ENCODE measurements around the gene HMGB4.

HMGB4 gene

GRCh38 chr1:33864460-33865389 lies 846 bp downstream of the HMGB4 start:
- peaks cover 0 to 2% of the 10 kb centered on the region in 2 donors for H3K27me3 ChIP-seq (ENCODE audit: control insufficient read depth in 1 of 2, insufficient read depth in 2 of 2, low read length in 2 of 2)
- H3K4me1 ChIP-seq (ENCODE audit: control insufficient read depth in 1 of 2, insufficient read depth in 2 of 2, low read length in 2 of 2) = no peaks in the 10 kb centered on the region
- H3K4me3 ChIP-seq (ENCODE audit: low read depth in 1 of 2, low read length in 2 of 2) = no peak overlapping the region
- H3K27ac ChIP-seq (ENCODE audit: low read depth, low read length) = no peak overlapping the region
- H3K9me3 ChIP-seq (ENCODE audit: control insufficient read depth in 1 of 2, low read length in 2 of 2) = no peaks in the 10 kb centered on the region
- no peak overlapping the region for H3K9ac ChIP-seq (ENCODE audit: low read depth in 1 of 2, low read length in 2 of 2)
- no peaks in the 10 kb centered on the region for H3K36me3 ChIP-seq (ENCODE audit: control insufficient read depth in 1 of 2, insufficient read depth in 2 of 2, low read length in 2 of 2)

GRCh38 chr1:33866281-33866680 lies 2.4 kb downstream of the HMGB4 start:
- Histone ChIP-seq H3K4me1 (ENCODE audit: control insufficient read depth in 1 of 2, insufficient read depth in 2 of 2, low read length in 2 of 2) (no peaks in the 10 kb centered on the region), H3K27me3 (ENCODE audit: control insufficient read depth in 1 of 2, insufficient read depth in 2 of 2, low read length in 2 of 2) (peaks cover 0 to 2% of the 10 kb centered on the region in 2 donors), H3K9ac (ENCODE audit: low read depth in 1 of 2, low read length in 2 of 2) (no peak overlapping the region), H3K27ac (ENCODE audit: low read depth, low read length) (no peak overlapping the region), H3K9me3 (ENCODE audit: control insufficient read depth in 1 of 2, low read length in 2 of 2) (no peaks in the 10 kb centered on the region), H3K36me3 (ENCODE audit: control insufficient read depth in 1 of 2, insufficient read depth in 2 of 2, low read length in 2 of 2) (no peaks in the 10 kb centered on the region), H3K4me3 (ENCODE audit: low read depth in 1 of 2, low read length in 2 of 2) (no peak overlapping the region)

- no peak overlapping the region for H3K4me3 ChIP-seq (ENCODE audit: low read depth in 1 of 2, low read length in 2 of 2)
- H3K36me3 ChIP-seq (ENCODE audit: control insufficient read depth in 1 of 2, insufficient read depth in 2 of 2, low read length in 2 of 2) = no peaks in the 10 kb centered on the region
- no peak overlapping the region for H3K27ac ChIP-seq (ENCODE audit: low read depth, low read length)
- no peaks in the 10 kb centered on the region for H3K9me3 ChIP-seq (ENCODE audit: control insufficient read depth in 1 of 2, low read length in 2 of 2)
- peaks cover 0 to 2% of the 10 kb centered on the region in 2 donors for H3K27me3 ChIP-seq (ENCODE audit: control insufficient read depth in 1 of 2, insufficient read depth in 2 of 2, low read length in 2 of 2)
- no peak overlapping the region for H3K9ac ChIP-seq (ENCODE audit: low read depth in 1 of 2, low read length in 2 of 2)
- no peaks in the 10 kb centered on the region for H3K4me1 ChIP-seq (ENCODE audit: control insufficient read depth in 1 of 2, insufficient read depth in 2 of 2, low read length in 2 of 2)
Measured at GRCh38 chr1:33867684-33868083, 3.8 kb downstream of the HMGB4 start.

GRCh38 chr1:33872275-33872674 lies 8.4 kb downstream of the HMGB4 start:
- Histone ChIP-seq H3K9me3 (ENCODE audit: control insufficient read depth in 1 of 2, low read length in 2 of 2) (no peaks in the 10 kb centered on the region), H3K9ac (ENCODE audit: low read depth in 1 of 2, low read length in 2 of 2) (no peak overlapping the region), H3K4me1 (ENCODE audit: control insufficient read depth in 1 of 2, insufficient read depth in 2 of 2, low read length in 2 of 2) (no peaks in the 10 kb centered on the region), H3K4me3 (ENCODE audit: low read depth in 1 of 2, low read length in 2 of 2) (no peak overlapping the region), H3K36me3 (ENCODE audit: control insufficient read depth in 1 of 2, insufficient read depth in 2 of 2, low read length in 2 of 2) (no peaks in the 10 kb centered on the region), H3K27ac (ENCODE audit: low read depth, low read length) (no peak overlapping the region), H3K27me3 (ENCODE audit: control insufficient read depth in 1 of 2, insufficient read depth in 2 of 2, low read length in 2 of 2) (no peaks in the 10 kb centered on the region)

GRCh38 chr1:33872683-33873082 lies 8.8 kb downstream of the HMGB4 start:
- Histone ChIP-seq H3K4me1 (ENCODE audit: control insufficient read depth in 1 of 2, insufficient read depth in 2 of 2, low read length in 2 of 2) (no peaks in the 10 kb centered on the region), H3K9ac (ENCODE audit: low read depth in 1 of 2, low read length in 2 of 2) (no peak overlapping the region), H3K9me3 (ENCODE audit: control insufficient read depth in 1 of 2, low read length in 2 of 2) (no peaks in the 10 kb centered on the region), H3K27ac (ENCODE audit: low read depth, low read length) (no peak overlapping the region), H3K27me3 (ENCODE audit: control insufficient read depth in 1 of 2, insufficient read depth in 2 of 2, low read length in 2 of 2) (no peaks in the 10 kb centered on the region), H3K4me3 (ENCODE audit: low read depth in 1 of 2, low read length in 2 of 2) (no peak overlapping the region), H3K36me3 (ENCODE audit: control insufficient read depth in 1 of 2, insufficient read depth in 2 of 2, low read length in 2 of 2) (no peaks in the 10 kb centered on the region)

GRCh38 chr1:33874636-33875035 lies 10.8 kb downstream of the HMGB4 start:
- H3K4me3 ChIP-seq (ENCODE audit: low read depth in 1 of 2, low read length in 2 of 2) = no peak overlapping the region
- H3K4me1 ChIP-seq (ENCODE audit: control insufficient read depth in 1 of 2, insufficient read depth in 2 of 2, low read length in 2 of 2) = no peaks in the 10 kb centered on the region
- no peaks in the 10 kb centered on the region for H3K36me3 ChIP-seq (ENCODE audit: control insufficient read depth in 1 of 2, insufficient read depth in 2 of 2, low read length in 2 of 2)
- no peak overlapping the region for H3K9ac ChIP-seq (ENCODE audit: low read depth in 1 of 2, low read length in 2 of 2)
- H3K9me3 ChIP-seq (ENCODE audit: control insufficient read depth in 1 of 2, low read length in 2 of 2) = no peaks in the 10 kb centered on the region
- no peaks in the 10 kb centered on the region for H3K27me3 ChIP-seq (ENCODE audit: control insufficient read depth in 1 of 2, insufficient read depth in 2 of 2, low read length in 2 of 2)
- no peak overlapping the region for H3K27ac ChIP-seq (ENCODE audit: low read depth, low read length)

GRCh38 chr1:33875862-33876261 lies 12.0 kb downstream of the HMGB4 start:
- no peaks in the 10 kb centered on the region for H3K36me3 ChIP-seq (ENCODE audit: control insufficient read depth in 1 of 2, insufficient read depth in 2 of 2, low read length in 2 of 2)
- H3K9ac ChIP-seq (ENCODE audit: low read depth in 1 of 2, low read length in 2 of 2) = no peak overlapping the region
- no peaks in the 10 kb centered on the region for H3K4me1 ChIP-seq (ENCODE audit: control insufficient read depth in 1 of 2, insufficient read depth in 2 of 2, low read length in 2 of 2)
- no peaks in the 10 kb centered on the region for H3K27me3 ChIP-seq (ENCODE audit: control insufficient read depth in 1 of 2, insufficient read depth in 2 of 2, low read length in 2 of 2)
- H3K4me3 ChIP-seq (ENCODE audit: low read depth in 1 of 2, low read length in 2 of 2) = no peak overlapping the region
- no peaks in the 10 kb centered on the region for H3K9me3 ChIP-seq (ENCODE audit: control insufficient read depth in 1 of 2, low read length in 2 of 2)
- H3K27ac ChIP-seq (ENCODE audit: low read depth, low read length) = no peak overlapping the region

- H3K9ac ChIP-seq (ENCODE audit: low read depth in 1 of 2, low read length in 2 of 2) = no peak overlapping the region
- H3K27me3 ChIP-seq (ENCODE audit: control insufficient read depth in 1 of 2, insufficient read depth in 2 of 2, low read length in 2 of 2) = no peaks in the 10 kb centered on the region
- no peak overlapping the region for H3K27ac ChIP-seq (ENCODE audit: low read depth, low read length)
- H3K4me1 ChIP-seq (ENCODE audit: control insufficient read depth in 1 of 2, insufficient read depth in 2 of 2, low read length in 2 of 2) = no peaks in the 10 kb centered on the region
- no peak overlapping the region for H3K4me3 ChIP-seq (ENCODE audit: low read depth in 1 of 2, low read length in 2 of 2)
- H3K9me3 ChIP-seq (ENCODE audit: control insufficient read depth in 1 of 2, low read length in 2 of 2) = no peaks in the 10 kb centered on the region
- H3K36me3 ChIP-seq (ENCODE audit: control insufficient read depth in 1 of 2, insufficient read depth in 2 of 2, low read length in 2 of 2) = no peaks in the 10 kb centered on the region
Measured at GRCh38 chr1:33876970-33877650, 13.2 kb downstream of the HMGB4 start.

GRCh38 chr1:33878392-33878791 lies 14.5 kb downstream of the HMGB4 start:
- H3K27ac ChIP-seq (ENCODE audit: low read depth, low read length) = no peak overlapping the region
- H3K4me3 ChIP-seq (ENCODE audit: low read depth in 1 of 2, low read length in 2 of 2) = no peak overlapping the region
- H3K27me3 ChIP-seq (ENCODE audit: control insufficient read depth in 1 of 2, insufficient read depth in 2 of 2, low read length in 2 of 2) = no peaks in the 10 kb centered on the region
- H3K36me3 ChIP-seq (ENCODE audit: control insufficient read depth in 1 of 2, insufficient read depth in 2 of 2, low read length in 2 of 2) = no peaks in the 10 kb centered on the region
- no peak overlapping the region for H3K9ac ChIP-seq (ENCODE audit: low read depth in 1 of 2, low read length in 2 of 2)
- H3K4me1 ChIP-seq (ENCODE audit: control insufficient read depth in 1 of 2, insufficient read depth in 2 of 2, low read length in 2 of 2) = no peaks in the 10 kb centered on the region
- no peaks in the 10 kb centered on the region for H3K9me3 ChIP-seq (ENCODE audit: control insufficient read depth in 1 of 2, low read length in 2 of 2)

- no peak overlapping the region for H3K4me3 ChIP-seq (ENCODE audit: low read depth in 1 of 2, low read length in 2 of 2)
- H3K27ac ChIP-seq (ENCODE audit: low read depth, low read length) = no peak overlapping the region
- no peaks in the 10 kb centered on the region for H3K27me3 ChIP-seq (ENCODE audit: control insufficient read depth in 1 of 2, insufficient read depth in 2 of 2, low read length in 2 of 2)
- no peaks in the 10 kb centered on the region for H3K4me1 ChIP-seq (ENCODE audit: control insufficient read depth in 1 of 2, insufficient read depth in 2 of 2, low read length in 2 of 2)
- no peaks in the 10 kb centered on the region for H3K36me3 ChIP-seq (ENCODE audit: control insufficient read depth in 1 of 2, insufficient read depth in 2 of 2, low read length in 2 of 2)
- H3K9me3 ChIP-seq (ENCODE audit: control insufficient read depth in 1 of 2, low read length in 2 of 2) = no peaks in the 10 kb centered on the region
- H3K9ac ChIP-seq (ENCODE audit: low read depth in 1 of 2, low read length in 2 of 2) = no peak overlapping the region
Measured at GRCh38 chr1:33880305-33880704, 16.4 kb downstream of the HMGB4 start.
